ENCODE results near the gene SYT7. TPM values are rescaled to one million over a fixed set of nuclear protein-coding genes. Genes with fewer than 3 reads are reported as not detected.

SYT7 gene
- total RNA-seq, 1 donor from 2014 or later: 93.6 TPM

GRCh38 chr11:61578819-61579675 is 1.8 kb downstream of the SYT7 start:
- no peak overlapping the region for H3K27ac Mint-ChIP-seq (ENCODE audit: unreplicated experiment)
- H3K36me3 Mint-ChIP-seq (ENCODE audit: unreplicated experiment): no peaks in the 10 kb centered on the region
- H3K9me3 Mint-ChIP-seq (ENCODE audit: unreplicated experiment): peaks cover 12% of the 10 kb centered on the region
- no peak for TF ChIP-seq CTCF (IDR thresholded peaks at IDR 0.05; ENCODE audit: partially characterized antibody, unreplicated experiment)
- no peak for DNase-seq
- H3K4me1 Mint-ChIP-seq (ENCODE audit: low read depth, unreplicated experiment): peaks cover 29% of the 10 kb centered on the region
- H3K27me3 Mint-ChIP-seq (ENCODE audit: unreplicated experiment): peaks cover 12% of the 10 kb centered on the region
- H3K4me3 Mint-ChIP-seq (ENCODE audit: unreplicated experiment): peak overlapping the region; percentile 85

GRCh38 chr11:61577383-61578118 is 3.3 kb downstream of the SYT7 start:
- Mint-ChIP-seq H3K9me3 (ENCODE audit: unreplicated experiment) (peaks cover 15% of the 10 kb centered on the region), H3K4me3 (ENCODE audit: unreplicated experiment) (peak overlapping the region; percentile 59), H3K4me1 (ENCODE audit: low read depth, unreplicated experiment) (peaks cover 39% of the 10 kb centered on the region), H3K36me3 (ENCODE audit: unreplicated experiment) (peaks cover 4% of the 10 kb centered on the region), H3K27me3 (ENCODE audit: unreplicated experiment) (peaks cover 17% of the 10 kb centered on the region), H3K27ac (ENCODE audit: unreplicated experiment) (peak overlapping the region; percentile 64)
- peak; percentile 77 for DNase-seq
- peak; percentile 21 for TF ChIP-seq CTCF (IDR thresholded peaks at IDR 0.05; ENCODE audit: partially characterized antibody, unreplicated experiment)

- Mint-ChIP-seq H3K27ac (ENCODE audit: unreplicated experiment) (no peak overlapping the region), H3K4me1 (ENCODE audit: low read depth, unreplicated experiment) (peaks cover 32% of the 10 kb centered on the region), H3K4me3 (ENCODE audit: unreplicated experiment) (peak overlapping the region; percentile 35), H3K36me3 (ENCODE audit: unreplicated experiment) (peaks cover 4% of the 10 kb centered on the region), H3K9me3 (ENCODE audit: unreplicated experiment) (peaks cover 11% of the 10 kb centered on the region), H3K27me3 (ENCODE audit: unreplicated experiment) (peaks cover 12% of the 10 kb centered on the region)
- no peak for DNase-seq
- no peak for TF ChIP-seq CTCF (IDR thresholded peaks at IDR 0.05; ENCODE audit: partially characterized antibody, unreplicated experiment)
Observed at GRCh38 chr11:61575886-61576861, 4.7 kb downstream of the SYT7 start.

GRCh38 chr11:61574611-61575010 is 6.3 kb downstream of the SYT7 start:
- H3K36me3 Mint-ChIP-seq (ENCODE audit: unreplicated experiment): peaks cover 4% of the 10 kb centered on the region
- H3K4me1 Mint-ChIP-seq (ENCODE audit: low read depth, unreplicated experiment): peaks cover 34% of the 10 kb centered on the region
- TF ChIP-seq CTCF (IDR thresholded peaks at IDR 0.05; ENCODE audit: partially characterized antibody, unreplicated experiment): no peak
- peaks cover 8% of the 10 kb centered on the region for H3K9me3 Mint-ChIP-seq (ENCODE audit: unreplicated experiment)
- peak overlapping the region; percentile 70 for H3K4me3 Mint-ChIP-seq (ENCODE audit: unreplicated experiment)
- peak; percentile 56 for DNase-seq
- peaks cover 12% of the 10 kb centered on the region for H3K27me3 Mint-ChIP-seq (ENCODE audit: unreplicated experiment)
- H3K27ac Mint-ChIP-seq (ENCODE audit: unreplicated experiment): no peak overlapping the region

Data from glutamatergic neuron (in vitro differentiated cells).